Nephron progenitor cell (in vitro differentiated cells): ENCODE results near the gene KMT5B.

Experiments used
- DNase-seq: peaks from one replicate; pipeline ENCODE4 v3.0.0; 2021
- H3K27ac Mint-ChIP-seq: 2 replicates; pipeline ENCODE4 v1.8.0; 2021; ENCODE audit warnings: mild to moderate bottlenecking, moderate library complexity, mixed read lengths
- H3K27me3 Mint-ChIP-seq: 2 replicates; pipeline ENCODE4 v1.8.0; 2021; ENCODE audit warnings: mild to moderate bottlenecking, low read depth, mixed read lengths; ENCODE audit not compliant: poor library complexity
- H3K36me3 Mint-ChIP-seq: 2 replicates; pipeline ENCODE4 v1.8.0; 2021; ENCODE audit warnings: low read depth, mixed read lengths
- H3K4me1 Mint-ChIP-seq: 2 replicates; pipeline ENCODE4 v1.8.0; 2021; ENCODE audit warnings: mixed read lengths
- H3K4me3 Mint-ChIP-seq: 2 replicates; pipeline ENCODE4 v1.8.0; 2021; ENCODE audit warnings: mild to moderate bottlenecking, moderate library complexity, mixed read lengths
- H3K9me3 Mint-ChIP-seq: 2 replicates; pipeline ENCODE4 v1.8.0; 2021; ENCODE audit warnings: mild to moderate bottlenecking, moderate library complexity, mixed read lengths
- TF ChIP-seq, protein P1 (sequence below): fragments of 200-600 bp; sonication (generic); IDR thresholded peaks from 2 replicates; pipeline ENCODE4 v1.5.0; 2021; ENCODE audit warnings: antibody characterized with exemption

KMT5B gene

DNA sequence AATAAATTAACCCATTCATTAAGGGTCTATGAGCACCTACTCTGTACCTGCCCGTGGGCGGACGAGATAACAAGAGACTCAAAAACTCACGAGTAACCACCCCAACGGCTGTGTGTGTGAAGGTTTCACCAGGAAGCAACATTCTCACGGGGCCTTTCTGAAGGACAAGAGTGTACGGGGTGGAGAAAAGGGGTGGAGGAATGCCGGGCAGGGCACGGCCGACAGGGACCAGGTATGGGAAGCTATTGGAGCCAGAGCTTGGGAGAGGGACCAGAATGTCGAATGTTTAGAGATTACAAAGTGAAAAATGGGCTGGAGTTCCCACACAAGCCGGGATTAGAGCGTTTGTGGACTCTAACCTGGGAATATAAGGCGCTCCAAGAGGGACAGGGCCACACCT is 1.6 kb downstream of the KMT5B start:
- Mint-ChIP-seq H3K36me3 (peaks cover 9% of the 10 kb centered on the region), H3K27me3 (peaks cover 9% of the 10 kb centered on the region), H3K9me3 (no peaks in the 10 kb centered on the region), H3K4me1 (peaks cover 68% of the 10 kb centered on the region), H3K4me3 (peak overlapping the region; percentile 100), H3K27ac (peak overlapping the region; percentile 96)
- no peak for DNase-seq
- TF ChIP-seq, protein P1, sequence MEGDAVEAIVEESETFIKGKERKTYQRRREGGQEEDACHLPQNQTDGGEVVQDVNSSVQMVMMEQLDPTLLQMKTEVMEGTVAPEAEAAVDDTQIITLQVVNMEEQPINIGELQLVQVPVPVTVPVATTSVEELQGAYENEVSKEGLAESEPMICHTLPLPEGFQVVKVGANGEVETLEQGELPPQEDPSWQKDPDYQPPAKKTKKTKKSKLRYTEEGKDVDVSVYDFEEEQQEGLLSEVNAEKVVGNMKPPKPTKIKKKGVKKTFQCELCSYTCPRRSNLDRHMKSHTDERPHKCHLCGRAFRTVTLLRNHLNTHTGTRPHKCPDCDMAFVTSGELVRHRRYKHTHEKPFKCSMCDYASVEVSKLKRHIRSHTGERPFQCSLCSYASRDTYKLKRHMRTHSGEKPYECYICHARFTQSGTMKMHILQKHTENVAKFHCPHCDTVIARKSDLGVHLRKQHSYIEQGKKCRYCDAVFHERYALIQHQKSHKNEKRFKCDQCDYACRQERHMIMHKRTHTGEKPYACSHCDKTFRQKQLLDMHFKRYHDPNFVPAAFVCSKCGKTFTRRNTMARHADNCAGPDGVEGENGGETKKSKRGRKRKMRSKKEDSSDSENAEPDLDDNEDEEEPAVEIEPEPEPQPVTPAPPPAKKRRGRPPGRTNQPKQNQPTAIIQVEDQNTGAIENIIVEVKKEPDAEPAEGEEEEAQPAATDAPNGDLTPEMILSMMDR = no peak

DNA sequence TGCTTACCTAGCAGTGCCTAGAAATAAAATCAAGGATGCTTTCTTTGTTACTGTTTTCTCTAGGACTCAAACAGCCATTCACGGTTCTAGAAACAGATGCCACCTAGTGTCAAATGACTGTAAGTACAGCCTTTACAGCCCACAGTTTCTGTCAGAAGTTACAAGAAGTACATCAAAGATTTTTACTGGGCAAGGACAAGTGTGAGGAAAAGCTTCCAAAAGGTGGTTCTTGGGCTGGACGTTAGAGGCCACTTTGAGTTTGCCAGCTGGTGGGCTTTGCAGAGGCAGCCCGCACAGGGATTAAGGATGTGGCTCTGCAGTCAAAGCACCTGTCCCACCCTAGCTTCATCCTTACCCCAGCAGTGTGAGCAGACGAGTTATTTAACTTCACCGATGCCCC is 6.9 kb downstream of the KMT5B start:
- DNase-seq = no peak
- TF ChIP-seq, protein P1 = peak; percentile 75
- no peaks in the 10 kb centered on the region for H3K27me3 Mint-ChIP-seq
- H3K36me3 Mint-ChIP-seq = peaks cover 15% of the 10 kb centered on the region
- peaks cover 45% of the 10 kb centered on the region for H3K4me1 Mint-ChIP-seq
- peak overlapping the region; percentile 50 for H3K27ac Mint-ChIP-seq
- no peak overlapping the region for H3K4me3 Mint-ChIP-seq
- H3K9me3 Mint-ChIP-seq = no peaks in the 10 kb centered on the region

DNA sequence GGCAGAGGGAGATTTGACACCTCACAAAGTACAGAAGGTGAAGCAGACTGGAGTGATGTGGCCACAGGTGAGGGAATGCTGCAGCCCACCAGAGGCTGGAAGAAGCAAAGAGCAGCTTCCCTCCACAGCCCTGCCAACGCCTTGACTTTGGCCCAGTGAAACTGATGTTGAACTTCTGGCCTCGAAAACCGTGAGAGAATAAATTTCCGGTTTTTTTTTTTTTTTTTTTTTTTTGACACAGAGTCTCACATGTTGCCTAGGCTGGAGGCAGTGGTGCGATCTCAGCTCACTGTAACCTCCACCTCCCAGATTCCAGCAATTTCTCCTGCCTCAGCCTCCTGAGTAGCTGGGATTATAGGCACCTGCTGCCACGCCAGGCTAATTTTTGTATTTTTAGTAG is 8.7 kb downstream of the KMT5B start:
- peaks cover 16% of the 10 kb centered on the region for H3K36me3 Mint-ChIP-seq
- no peaks in the 10 kb centered on the region for H3K9me3 Mint-ChIP-seq
- DNase-seq = no peak
- H3K27me3 Mint-ChIP-seq = no peaks in the 10 kb centered on the region
- no peak overlapping the region for H3K27ac Mint-ChIP-seq
- TF ChIP-seq, protein P1 = no peak
- H3K4me1 Mint-ChIP-seq = peaks cover 44% of the 10 kb centered on the region
- no peak overlapping the region for H3K4me3 Mint-ChIP-seq

DNA sequence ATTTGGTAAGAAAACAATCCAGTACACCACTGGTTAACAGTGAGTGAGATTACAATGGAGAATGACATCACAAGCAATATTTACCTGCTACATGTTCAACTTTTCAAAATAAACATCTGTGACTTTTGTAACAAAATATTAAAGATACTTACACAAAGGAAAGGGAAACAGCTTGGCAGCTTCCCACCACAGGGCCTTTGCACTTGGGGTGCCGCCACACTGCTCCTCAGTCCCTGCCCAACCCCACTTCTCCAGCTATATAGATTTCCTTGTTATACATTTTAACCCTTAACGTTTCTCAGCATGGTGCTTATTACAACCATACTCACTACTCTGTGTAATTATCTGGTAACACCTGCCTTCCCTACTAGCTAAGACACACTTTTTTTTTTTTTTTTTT is 10.9 kb downstream of the KMT5B start:
- no peak overlapping the region for H3K4me3 Mint-ChIP-seq
- DNase-seq = no peak
- H3K27ac Mint-ChIP-seq = no peak overlapping the region
- H3K9me3 Mint-ChIP-seq = no peaks in the 10 kb centered on the region
- peaks cover 16% of the 10 kb centered on the region for H3K36me3 Mint-ChIP-seq
- peaks cover 43% of the 10 kb centered on the region for H3K4me1 Mint-ChIP-seq
- no peaks in the 10 kb centered on the region for H3K27me3 Mint-ChIP-seq
- TF ChIP-seq, protein P1 = no peak

DNA sequence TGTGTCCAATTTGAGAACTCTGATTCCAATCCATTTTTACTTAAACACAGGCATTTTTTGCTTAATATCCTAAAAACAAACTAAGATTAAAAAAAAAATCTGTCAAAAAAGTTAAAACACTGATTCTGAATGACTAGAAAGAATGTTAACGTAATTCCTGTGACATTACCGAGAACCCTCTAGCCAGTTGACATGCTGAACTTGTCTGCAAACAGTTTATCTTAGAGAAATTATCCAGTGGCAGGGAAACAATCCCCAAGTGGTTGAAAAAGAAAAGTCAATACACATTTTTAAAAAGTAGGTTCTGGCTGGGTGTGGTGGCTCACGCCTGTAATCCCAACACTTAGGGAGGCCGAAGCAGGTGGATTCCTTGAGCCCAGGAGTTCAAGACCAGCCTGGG is 11.6 kb downstream of the KMT5B start:
- H3K4me1 Mint-ChIP-seq = peaks cover 37% of the 10 kb centered on the region
- no peak overlapping the region for H3K4me3 Mint-ChIP-seq
- H3K36me3 Mint-ChIP-seq = peaks cover 15% of the 10 kb centered on the region
- H3K27ac Mint-ChIP-seq = no peak overlapping the region
- H3K9me3 Mint-ChIP-seq = no peaks in the 10 kb centered on the region
- TF ChIP-seq, protein P1 = no peak
- DNase-seq = no peak
- no peaks in the 10 kb centered on the region for H3K27me3 Mint-ChIP-seq

DNA sequence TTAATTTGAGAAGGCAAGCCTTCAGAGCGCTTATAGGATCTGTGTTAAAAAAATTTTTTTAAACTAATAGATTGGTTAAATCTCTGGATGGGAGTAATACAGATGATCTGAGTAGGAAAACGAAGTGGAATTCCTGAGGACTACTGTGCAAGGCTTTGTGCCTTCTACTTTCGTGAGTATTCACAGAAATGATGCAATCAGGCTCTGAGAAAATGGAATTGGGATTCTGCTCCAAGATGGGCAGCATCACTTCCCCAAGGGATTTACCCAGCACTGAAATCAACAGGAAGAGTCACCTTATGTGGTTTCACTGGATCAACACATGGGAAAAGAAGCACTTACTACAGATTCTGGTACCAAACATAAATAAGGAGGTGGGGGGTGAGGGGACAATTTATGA is 12.5 kb downstream of the KMT5B start:
- H3K4me3 Mint-ChIP-seq = no peak overlapping the region
- peak overlapping the region; percentile 3 for H3K27ac Mint-ChIP-seq
- TF ChIP-seq, protein P1 = no peak
- no peak for DNase-seq
- peaks cover 16% of the 10 kb centered on the region for H3K36me3 Mint-ChIP-seq
- no peaks in the 10 kb centered on the region for H3K27me3 Mint-ChIP-seq
- no peaks in the 10 kb centered on the region for H3K9me3 Mint-ChIP-seq
- H3K4me1 Mint-ChIP-seq = peaks cover 29% of the 10 kb centered on the region
